ENCODE measurements around the gene ESPN.
"Not testable (repeated sequence)": the region's sequence is repeated elsewhere in the genome, so short reads cannot be mapped to it uniquely, and the experiment has no call there.

The ESPN gene

DNA sequence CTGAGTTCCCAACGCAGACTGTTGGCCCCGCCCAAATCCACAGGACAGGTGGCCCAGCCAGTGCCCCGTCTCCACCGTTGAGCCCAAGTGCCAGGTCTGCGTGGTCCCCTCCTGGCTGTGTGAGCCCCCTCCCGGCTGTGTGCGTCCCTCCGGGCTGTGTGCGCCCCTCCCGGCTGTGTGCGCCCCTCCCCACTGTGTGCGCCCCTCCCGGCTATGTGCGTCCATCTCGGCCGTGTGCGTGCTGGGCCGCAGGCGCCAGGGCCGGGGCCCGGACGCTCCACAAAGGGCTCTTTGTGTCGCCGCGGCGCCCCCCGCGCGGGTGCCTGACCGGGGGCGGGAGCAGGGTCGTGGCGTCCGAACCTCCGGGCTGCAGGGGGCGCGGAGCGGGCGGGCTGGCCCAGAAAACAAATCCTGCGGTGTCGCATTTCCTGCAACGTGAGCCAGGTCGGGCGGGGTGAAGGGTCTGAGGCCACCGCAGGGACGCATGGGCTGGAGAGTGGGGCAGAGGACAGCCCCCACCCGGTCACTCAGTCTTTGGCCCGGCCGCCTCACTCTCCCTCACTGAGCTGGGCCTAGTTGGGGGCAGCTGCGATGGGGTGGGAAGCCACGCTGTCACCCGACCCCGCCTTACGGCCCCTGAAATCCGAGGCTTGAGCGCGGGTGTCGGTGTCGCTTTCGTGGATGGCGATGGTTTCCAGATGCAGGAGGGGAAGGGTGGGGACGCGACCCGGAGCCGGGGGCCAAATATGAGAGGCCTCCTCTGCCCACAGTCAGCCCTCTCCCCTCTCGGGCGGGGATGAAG, 22.6 kb downstream of the ESPN start:
- Histone ChIP-seq H3K36me3 (no peaks in the 10 kb centered on the region), H3K27me3 (peaks cover 0 to 75% of the 10 kb centered on the region in 2 donors), H3K4me3 (no peak overlapping the region), H3K4me1 (peaks cover 0 to 25% (median 20%) of the 10 kb centered on the region in 4 donors), H3K27ac (no peak overlapping the region), H3K9me3 (no peaks in the 10 kb centered on the region)
- intact Hi-C loops (cut with DNase I; ENCODE audit: low total_unique reads): no loop called here
- TF ChIP-seq, protein P1, sequence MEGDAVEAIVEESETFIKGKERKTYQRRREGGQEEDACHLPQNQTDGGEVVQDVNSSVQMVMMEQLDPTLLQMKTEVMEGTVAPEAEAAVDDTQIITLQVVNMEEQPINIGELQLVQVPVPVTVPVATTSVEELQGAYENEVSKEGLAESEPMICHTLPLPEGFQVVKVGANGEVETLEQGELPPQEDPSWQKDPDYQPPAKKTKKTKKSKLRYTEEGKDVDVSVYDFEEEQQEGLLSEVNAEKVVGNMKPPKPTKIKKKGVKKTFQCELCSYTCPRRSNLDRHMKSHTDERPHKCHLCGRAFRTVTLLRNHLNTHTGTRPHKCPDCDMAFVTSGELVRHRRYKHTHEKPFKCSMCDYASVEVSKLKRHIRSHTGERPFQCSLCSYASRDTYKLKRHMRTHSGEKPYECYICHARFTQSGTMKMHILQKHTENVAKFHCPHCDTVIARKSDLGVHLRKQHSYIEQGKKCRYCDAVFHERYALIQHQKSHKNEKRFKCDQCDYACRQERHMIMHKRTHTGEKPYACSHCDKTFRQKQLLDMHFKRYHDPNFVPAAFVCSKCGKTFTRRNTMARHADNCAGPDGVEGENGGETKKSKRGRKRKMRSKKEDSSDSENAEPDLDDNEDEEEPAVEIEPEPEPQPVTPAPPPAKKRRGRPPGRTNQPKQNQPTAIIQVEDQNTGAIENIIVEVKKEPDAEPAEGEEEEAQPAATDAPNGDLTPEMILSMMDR (IDR thresholded peaks at IDR 0.05): no peak
- DNase-seq: no peak

DNA sequence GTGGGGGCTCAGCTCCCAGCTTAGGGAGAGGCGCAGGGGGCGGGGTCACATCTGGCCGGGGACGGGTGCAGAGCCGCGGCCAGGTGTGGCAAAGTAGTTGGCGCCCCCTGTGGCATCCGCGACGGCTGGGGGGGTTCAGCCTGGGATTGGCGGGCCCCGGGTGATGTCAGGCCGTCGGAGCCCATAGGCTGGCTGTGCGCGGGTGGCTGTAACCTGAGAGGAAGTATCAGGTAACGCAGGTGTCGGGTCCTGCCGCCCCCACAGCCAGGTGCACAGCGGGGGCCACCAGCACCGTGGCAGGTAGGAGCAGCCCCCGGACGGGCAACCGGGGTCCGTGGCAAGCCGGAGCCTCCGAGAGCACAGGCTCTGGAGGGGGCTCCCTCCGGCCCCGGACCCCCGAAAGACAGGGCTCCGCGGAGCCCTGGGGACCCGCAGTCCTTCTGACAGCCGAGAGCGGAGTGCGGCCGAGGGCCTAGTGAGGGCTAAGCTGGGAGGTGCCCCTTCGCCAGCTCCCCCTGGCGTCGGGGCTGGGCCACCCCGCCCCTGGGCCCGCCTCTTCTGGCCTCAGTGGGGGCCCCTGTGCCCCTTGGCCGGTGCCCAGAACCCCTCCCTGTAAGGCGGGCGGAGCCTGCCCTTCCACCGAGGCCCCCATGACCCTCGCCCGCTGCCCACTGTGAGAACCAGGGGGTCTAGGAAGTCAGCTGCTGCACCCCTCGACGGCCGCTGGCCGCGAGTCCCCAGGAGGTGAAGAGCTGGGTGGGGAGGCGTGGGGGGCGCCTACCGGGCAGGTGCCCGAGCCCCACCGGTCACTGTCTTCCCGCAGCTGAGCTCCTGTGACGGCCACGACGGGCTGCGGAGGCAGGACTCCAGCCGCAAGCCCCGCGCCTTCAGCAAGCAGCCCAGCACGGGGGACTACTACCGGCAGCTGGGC, 23.5 kb downstream of the ESPN start:
- no peak overlapping the region for H3K27ac ChIP-seq
- peak overlapping the region; percentile 10 to 29 for H3K4me3 ChIP-seq
- peaks cover 0 to 83% of the 10 kb centered on the region in 2 donors for H3K27me3 ChIP-seq
- no peaks in the 10 kb centered on the region for H3K9me3 ChIP-seq
- peaks cover 0 to 25% (median 20%) of the 10 kb centered on the region in 4 donors for H3K4me1 ChIP-seq
- TF ChIP-seq, protein P1 (IDR thresholded peaks at IDR 0.05): no peak
- DNase-seq: no peak
- intact Hi-C loops (cut with DNase I; ENCODE audit: low total_unique reads): no loop called here
- H3K36me3 ChIP-seq: no peaks in the 10 kb centered on the region

DNA sequence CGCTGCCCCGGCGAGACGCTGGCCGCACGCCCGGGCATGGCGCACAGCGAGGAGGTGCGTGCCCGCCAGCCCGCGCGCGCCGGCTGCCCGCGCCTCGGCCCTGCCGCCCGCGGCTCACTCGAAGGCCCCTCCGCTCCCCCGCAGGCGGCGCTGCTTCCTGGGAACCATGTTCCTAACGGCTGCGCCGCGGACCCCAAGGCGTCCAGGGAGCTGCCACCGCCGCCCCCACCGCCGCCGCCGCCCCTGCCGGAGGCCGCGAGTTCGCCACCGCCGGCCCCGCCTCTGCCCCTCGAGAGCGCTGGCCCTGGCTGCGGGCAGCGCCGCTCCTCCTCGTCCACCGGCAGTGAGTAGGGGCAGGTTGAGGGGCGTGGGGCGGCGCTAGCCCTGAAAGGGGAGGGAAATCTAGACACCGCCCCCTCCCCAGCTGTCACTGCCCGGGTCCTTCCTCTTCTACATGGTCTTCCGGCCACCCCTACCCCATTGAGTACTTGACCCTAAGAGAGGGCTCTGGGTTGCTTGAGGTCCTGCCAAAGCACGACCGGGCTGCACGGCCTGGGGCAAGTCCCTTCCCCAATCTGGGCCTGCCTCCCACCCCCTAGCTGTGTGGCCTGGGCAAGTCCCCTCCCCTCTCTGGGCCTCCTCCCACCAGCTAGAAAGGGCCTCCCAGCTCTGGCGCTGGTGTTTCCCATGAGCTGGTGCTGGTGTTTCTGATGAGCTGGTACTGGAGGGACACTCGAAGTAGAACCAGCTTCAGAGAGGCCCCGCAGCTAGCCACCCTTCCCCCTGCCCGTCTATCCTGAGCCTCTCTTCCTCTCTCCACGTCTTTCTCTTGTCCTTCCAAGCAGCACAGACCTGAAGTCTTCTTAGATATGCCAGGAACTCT, 24.4 kb downstream of the ESPN start:
- Histone ChIP-seq H3K9me3 (no peaks in the 10 kb centered on the region), H3K27ac (no peak overlapping the region), H3K27me3 (peaks cover 0 to 84% of the 10 kb centered on the region in 2 donors), H3K36me3 (no peaks in the 10 kb centered on the region), H3K4me1 (peaks cover 0 to 25% (median 20%) of the 10 kb centered on the region in 4 donors), H3K4me3 (peak overlapping the region; percentile 10 to 29)
- TF ChIP-seq, protein P1 (IDR thresholded peaks at IDR 0.05): no peak
- DNase-seq: no peak
- intact Hi-C loops (cut with DNase I; ENCODE audit: low total_unique reads): no loop called here

DNA sequence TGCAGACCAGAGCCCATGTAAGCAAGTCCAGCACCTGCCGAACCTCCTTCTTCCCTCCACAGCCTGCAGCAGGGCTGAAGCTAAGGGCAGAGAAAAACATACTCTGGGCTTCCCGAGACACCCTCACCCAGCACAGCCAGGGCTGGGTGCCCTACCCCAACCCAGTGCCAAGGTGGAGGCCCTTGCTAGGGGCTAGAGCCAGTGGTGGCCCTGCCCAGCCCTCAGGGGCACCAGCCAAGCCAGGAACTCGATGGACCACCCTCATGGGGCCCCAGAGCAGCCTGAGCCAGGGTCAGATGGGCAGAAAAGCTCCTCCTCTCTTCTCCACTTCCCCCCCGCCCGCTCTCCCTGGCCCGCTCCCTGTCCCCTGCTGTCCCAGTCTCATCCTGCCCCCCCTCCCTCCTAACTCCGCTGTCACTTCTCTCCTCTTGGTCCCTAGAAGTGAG, 25.5 kb downstream of the ESPN start:
- no peak for DNase-seq
- Histone ChIP-seq H3K27me3 (peaks cover 0 to 87% of the 10 kb centered on the region in 2 donors), H3K4me3 (no peak overlapping the region)

DNA sequence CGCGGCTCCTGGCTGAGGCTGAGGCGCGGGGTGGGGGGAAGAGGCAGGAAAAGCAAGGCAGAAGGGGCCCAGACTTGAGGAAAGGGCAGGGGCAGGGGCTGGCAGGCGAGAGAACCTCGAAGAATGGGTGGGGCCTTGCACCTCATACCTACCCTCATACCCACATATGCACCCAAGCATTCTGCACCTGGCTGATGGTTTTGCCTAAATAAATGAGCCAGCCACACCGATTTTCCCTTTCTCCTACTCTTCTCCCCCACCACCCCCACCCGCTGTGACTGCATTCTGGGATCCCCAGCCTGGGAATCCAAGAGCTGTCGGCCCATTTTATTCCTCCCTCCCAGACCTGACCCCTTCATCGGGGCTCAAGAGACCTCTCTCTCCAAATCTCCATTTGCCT, 25.9 kb downstream of the ESPN start:
- H3K27ac ChIP-seq; intact Hi-C loops (cut with DNase I; ENCODE audit: low total_unique reads); H3K36me3 ChIP-seq; DNase-seq; H3K9me3 ChIP-seq; H3K4me3 ChIP-seq: not testable (repeated sequence)
- peaks cover 0 to 92% of the 10 kb centered on the region in 2 donors for H3K27me3 ChIP-seq
- peaks cover 0 to 39% (median 29%) of the 10 kb centered on the region in 4 donors for H3K4me1 ChIP-seq

More for the DNA sequence above, 25.5 kb downstream of the ESPN start:
- H3K36me3 ChIP-seq: no peaks in the 10 kb centered on the region
- no peaks in the 10 kb centered on the region for H3K9me3 ChIP-seq
- no peak overlapping the region for H3K27ac ChIP-seq
- TF ChIP-seq, protein P1 (IDR thresholded peaks at IDR 0.05): no peak
- intact Hi-C loops (cut with DNase I; ENCODE audit: low total_unique reads): no loop called here
- peaks cover 0 to 34% (median 29%) of the 10 kb centered on the region in 4 donors for H3K4me1 ChIP-seq
